H1 (cell line): Measurements from ENCODE around the gene GAB3. TPM values are rescaled to one million over a fixed set of nuclear protein-coding genes. Genes with fewer than 3 reads are reported as not detected.

Experiments
- CTCF ChIA-PET: fragments of 300-600 bp; sonication (Branson Sonifier 250); formaldehyde crosslinking; loops from one replicate; lab custom pipeline; 2021; ENCODE audit not compliant: partially characterized antibody; lab: Charles Lee
- POLR2A ChIA-PET: fragments of 300-600 bp; sonication (Branson Sonifier 250); formaldehyde crosslinking; loops from one replicate; lab custom pipeline; 2021; ENCODE audit warnings: inconsistent platforms; ENCODE audit not compliant: partially characterized antibody; lab: Charles Lee
- DNase-seq, 2 experiments: peaks; one replicate each; pipeline versions ENCODE4 v3.0.0 to v3.0.0-alpha.2; 2010 to 2022; ENCODE audit warnings: low spot score in 2 of 2, low read depth in 1 of 2, mixed read lengths in 1 of 2
- FAIRE-seq: peaks from 2 replicates; lab custom pipeline; 2011; peaks lifted over from hg19 to GRCh38; lab: Jason Lieb, UNC
- H2AFZ ChIP-seq: 2 replicates; pipeline ENCODE4 v1.8.1; 2012; ENCODE audit warnings: low read length, inconsistent platforms
- H2AK5ac ChIP-seq: 2 replicates; pipeline ENCODE4 v1.6.1; 2013; ENCODE audit warnings: low read depth, low read length
- H2BK120ac ChIP-seq: replicated peaks from 2 replicates; pipeline ENCODE3; 2013; ENCODE audit warnings: low read depth, low read length, inconsistent platforms
- H2BK12ac ChIP-seq: 2 replicates; pipeline ENCODE4 v1.6.1; 2013; ENCODE audit warnings: low read depth, low read length
- H2BK15ac ChIP-seq: 2 replicates; pipeline ENCODE4 v1.6.1; 2013; ENCODE audit warnings: low read length
- H2BK20ac ChIP-seq: 2 replicates; pipeline ENCODE4 v1.6.1; 2013; ENCODE audit warnings: low read length
- H2BK5ac ChIP-seq: 2 replicates; pipeline ENCODE4 v1.6.1; 2013; ENCODE audit warnings: low read depth, low read length
- H3K14ac ChIP-seq: 2 replicates; pipeline ENCODE4 v1.6.1; 2013; ENCODE audit warnings: inconsistent platforms; ENCODE audit not compliant: insufficient read length
- H3K18ac ChIP-seq: 2 replicates; pipeline ENCODE4 v1.6.1; 2013; ENCODE audit warnings: low read length; ENCODE audit errors: extremely low read depth
- H3K23ac ChIP-seq: 2 replicates; pipeline ENCODE4 v1.6.1; 2013; ENCODE audit warnings: inconsistent platforms; ENCODE audit not compliant: insufficient read length
- H3K23me2 ChIP-seq: 2 replicates; pipeline ENCODE4 v1.6.1; 2013; ENCODE audit warnings: low read depth, low read length
- H3K27ac ChIP-seq: 2 replicates; pipeline ENCODE4 v1.6.1; 2011; ENCODE audit warnings: low read depth, low read length, inconsistent platforms
- H3K27me3 ChIP-seq, 4 experiments: replicated peaks in 1 of 4; 1 replicate in 1 of 4; 2 replicates in 3 of 4; pipeline versions ENCODE4 v1.6.1 to v1.8.1; 2011 to 2013; ENCODE audit warnings: low read length in 3 of 4, mild to moderate bottlenecking in 3 of 4, inconsistent platforms in 2 of 4, mixed read lengths in 2 of 4, moderate library complexity in 1 of 4; ENCODE audit not compliant: control insufficient read depth in 3 of 4, insufficient read depth in 3 of 4; ENCODE audit errors: extremely low read depth in 1 of 4
- H3K36me3 ChIP-seq, 4 experiments: 2 replicates each; pipeline versions ENCODE4 v1.6.1 to v1.8.1; 2011 to 2013; ENCODE audit warnings: mild to moderate bottlenecking in 4 of 4, low read length in 3 of 4, moderate library complexity in 2 of 4, control low read depth in 1 of 4, inconsistent platforms in 1 of 4; ENCODE audit not compliant: insufficient read depth in 4 of 4, control insufficient read depth in 2 of 4
- H3K4ac ChIP-seq: replicated peaks from 2 replicates; pipeline ENCODE3; 2013; ENCODE audit warnings: low read length, low read depth, mixed read lengths, inconsistent platforms; ENCODE audit not compliant: insufficient read length
- H3K4me1 ChIP-seq, 4 experiments: replicated peaks in 1 of 4; 1 replicate in 1 of 4; 2 replicates in 3 of 4; pipeline versions ENCODE4 v1.6.1 to v1.8.1; 2011 to 2013; ENCODE audit warnings: low read length in 3 of 4, inconsistent platforms in 2 of 4, mixed read lengths in 1 of 4; ENCODE audit not compliant: insufficient read depth in 4 of 4, control insufficient read depth in 3 of 4
- H3K4me2 ChIP-seq, 2 experiments: 2 replicates each; pipeline versions ENCODE4 v1.6.1 to v1.8.1; 2011 to 2013; ENCODE audit warnings: low read depth in 2 of 2, low read length in 2 of 2, control low read depth in 1 of 2, inconsistent platforms in 1 of 2, mild to moderate bottlenecking in 1 of 2; ENCODE audit not compliant: insufficient read depth in 1 of 2
- H3K4me3 ChIP-seq, 4 experiments: fragments of 200-600, 300-600 bp in 1 of 4; sonication (generic), shearing (Covaris generic), sonication (Bioruptor Twin) in 1 of 4; 2 replicates each; pipeline versions ENCODE4 v1.5.1 to v1.8.1; 2011 to 2016; ENCODE audit warnings: low read length in 4 of 4, low read depth in 3 of 4, control low read depth in 2 of 4, inconsistent platforms in 2 of 4, mild to moderate bottlenecking in 2 of 4, mixed read lengths in 1 of 4, moderate library complexity in 1 of 4; ENCODE audit not compliant: insufficient read depth in 2 of 4; ENCODE audit errors: extremely low read depth in 1 of 4
- H3K56ac ChIP-seq: replicated peaks from 2 replicates; pipeline ENCODE3; 2013; ENCODE audit warnings: low read depth, mild to moderate bottlenecking, mixed read lengths, low read length, inconsistent platforms; ENCODE audit not compliant: insufficient read length
- H3K79me1 ChIP-seq: 2 replicates; pipeline ENCODE4 v1.6.1; 2013; ENCODE audit warnings: low read depth, low read length, control low read depth
- H3K79me2 ChIP-seq, 2 experiments: 2 replicates each; pipeline versions ENCODE4 v1.6.1 to v1.8.1; 2012 to 2013; ENCODE audit warnings: low read length in 2 of 2, mild to moderate bottlenecking in 2 of 2, inconsistent platforms in 1 of 2; ENCODE audit not compliant: insufficient read depth in 2 of 2, control insufficient read depth in 1 of 2
- H3K9ac ChIP-seq, 4 experiments: replicated peaks in 1 of 4; 1 replicate in 1 of 4; 2 replicates in 3 of 4; pipeline versions ENCODE4 v1.6.1 to v1.8.1; 2011 to 2013; ENCODE audit warnings: low read depth in 3 of 4, low read length in 3 of 4, control low read depth in 2 of 4, mild to moderate bottlenecking in 2 of 4, moderate library complexity in 2 of 4, inconsistent platforms in 1 of 4; ENCODE audit errors: extremely low read depth in 1 of 4
- H3K9me3 ChIP-seq, 2 experiments: 2 replicates each; pipeline versions ENCODE4 v1.6.1 to v1.8.1; 2012 to 2013; ENCODE audit warnings: mild to moderate bottlenecking in 2 of 2, moderate library complexity in 2 of 2, control low read depth in 1 of 2, inconsistent platforms in 1 of 2, low read depth in 1 of 2, low read length in 1 of 2, mixed read lengths in 1 of 2; ENCODE audit not compliant: insufficient read depth in 2 of 2
- H4K20me1 ChIP-seq, 2 experiments: replicated peaks in 1 of 2; 2 replicates each; pipeline versions ENCODE3 to v1.8.1; 2011 to 2013; ENCODE audit warnings: inconsistent platforms in 2 of 2, low read length in 2 of 2, mild to moderate bottlenecking in 1 of 2; ENCODE audit not compliant: insufficient read depth in 2 of 2, control insufficient read depth in 1 of 2
- H4K5ac ChIP-seq: 2 replicates; pipeline ENCODE4 v1.6.1; 2013; ENCODE audit warnings: low read length, low read depth, mixed read lengths, inconsistent platforms; ENCODE audit not compliant: insufficient read length
- H4K8ac ChIP-seq: 2 replicates; pipeline ENCODE4 v1.8.0; 2013; ENCODE audit warnings: mild to moderate bottlenecking, moderate library complexity, low read length, inconsistent platforms; ENCODE audit not compliant: insufficient read depth; ENCODE audit errors: extremely low read depth
- H4K91ac ChIP-seq: replicated peaks from 2 replicates; pipeline ENCODE3; 2013; ENCODE audit warnings: low read length, mixed read lengths, inconsistent platforms; ENCODE audit not compliant: insufficient read length
- ASH2L ChIP-seq: fragments of 200-600, 300-600 bp; sonication (generic); IDR thresholded peaks from one replicate; pipeline ENCODE4 v1.7.1; 2017; ENCODE audit warnings: low read length
- BACH1 ChIP-seq: IDR thresholded peaks from 2 replicates; pipeline ENCODE4 v1.6.1; 2012; ENCODE audit warnings: low read length, improper control_type of control experiment
- CBX5 ChIP-seq: fragments of 300-800, 300-1000 bp; sonication (generic); IDR thresholded peaks from 2 replicates; pipeline ENCODE4 v1.7.1; 2016; ENCODE audit warnings: antibody characterized with exemption, low read length, low read depth
- CHD2 ChIP-seq: IDR thresholded peaks from 2 replicates; pipeline ENCODE4 v1.6.1; 2012; ENCODE audit warnings: low read length, improper control_type of control experiment
- KDM4A ChIP-seq: IDR thresholded peaks from one replicate; pipeline ENCODE4 v1.7.1; 2012; ENCODE audit warnings: low read depth, mild to moderate bottlenecking, moderate library complexity, low read length, inconsistent platforms; ENCODE audit not compliant: severe bottlenecking
- KDM5A ChIP-seq: fragments of 200-600 bp; IDR thresholded peaks from 2 replicates; pipeline ENCODE4 v1.7.1; 2012; ENCODE audit warnings: mild to moderate bottlenecking, low read length, inconsistent platforms, mixed read lengths
- NANOG ChIP-seq: IDR thresholded peaks from 2 replicates; pipeline ENCODE4 v1.6.1; 2011; ENCODE audit warnings: low read length, low read depth, mild to moderate bottlenecking, inconsistent platforms; ENCODE audit not compliant: insufficient read depth, poor library complexity, severe bottlenecking
- RAD21 ChIP-seq, 2 experiments: IDR thresholded peaks in 1 of 2; conservative IDR thresholded peaks in 1 of 2; 2 replicates each; pipeline ENCODE4 v1.6.1; 2011; ENCODE audit warnings: low read depth in 2 of 2, low read length in 2 of 2, improper control_type of control experiment in 1 of 2, inconsistent platforms in 1 of 2, mild to moderate bottlenecking in 1 of 2, moderate library complexity in 1 of 2
- SUZ12 ChIP-seq: fragments of 200-600 bp; sonication (generic); IDR thresholded peaks from 2 replicates; pipeline ENCODE4 v1.6.1; 2012; ENCODE audit warnings: mild to moderate bottlenecking, inconsistent platforms, low read length, moderate library complexity, mixed read lengths
- TCF12 ChIP-seq: IDR thresholded peaks from 2 replicates; pipeline ENCODE4 v1.6.1; 2011; ENCODE audit warnings: low read depth, mild to moderate bottlenecking, low read length
- whole genome bisulfite sequencing, 2 experiments: shearing (Covaris generic) in 1 of 2; methylation state at CpG; one replicate each; pipeline versions ENCODE4 v1.1.6 to v1.1.7; 2013 to 2015; ENCODE audit warnings: low lambda C conversion rate in 2 of 2, mixed read lengths in 2 of 2, inconsistent platforms in 1 of 2, low coverage in 1 of 2, missing lambda C conversion rate in 1 of 2; ENCODE audit not compliant: insufficient replicate concordance in 2 of 2, insufficient coverage in 1 of 2, insufficient read length in 1 of 2; ENCODE audit errors: extremely low coverage in 1 of 2, missing lambda C conversion rate in 1 of 2; 5-methylcytosine and 5-hydroxymethylcytosine counted together
- polyA plus RNA-seq, 7 experiments: library from polyadenylated mRNA; depleted of rRNA in 3 of 7; stranded (reverse) in 5 of 7; unstranded in 2 of 7; fragments of >200 nt in 5 of 7; fragments of 200-250 nt in 2 of 7; gene quantifications; 1 replicate in 5 of 7; 2 replicates in 1 of 7; 4 replicates in 1 of 7; pipeline versions ENCODE4 v1.2.1 to v1.2.3, GENCODE V29; 2011 to 2013; ENCODE audit warnings: missing spikeins in 2 of 7, mixed read lengths in 2 of 7
- total RNA-seq: library from RNA; stranded (reverse); fragmentation: NEBNext Ultra II Directional; extraction: Animal tissue kit (Norgen Biotek cat#: 25700); gene quantifications from 2 replicates; pipeline ENCODE4 v1.2.1, GENCODE V29; 2021
- TF ChIP-seq, protein P1 (sequence below): IDR thresholded peaks from 2 replicates; pipeline ENCODE4 v1.6.1; 2011; ENCODE audit warnings: low read depth, mild to moderate bottlenecking, low read length; ENCODE audit not compliant: insufficient read depth

The GAB3 gene
- total and polyA plus RNA-seq, 2 of the 8 experiments (the other 6 are each of a cell fraction or from before 2014, with no cell fraction given), result 0.48 to 1.2 TPM

GRCh38 chrX:154739952-154740465 is 10.9 kb downstream of the GAB3 start:
- no peak overlapping the region for H2BK15ac ChIP-seq
- no peaks in the 10 kb centered on the region for H4K20me1 ChIP-seq
- no peak overlapping the region for H3K14ac ChIP-seq
- H3K27me3 ChIP-seq, result no peaks in the 10 kb centered on the region
- no peak overlapping the region for H2AK5ac ChIP-seq
- H3K36me3 ChIP-seq, result no peaks in the 10 kb centered on the region
- POLR2A ChIA-PET, result no interaction called here
- no peaks in the 10 kb centered on the region for H3K23me2 ChIP-seq
- no peak overlapping the region for H3K27ac ChIP-seq
- no peaks in the 10 kb centered on the region for H3K79me1 ChIP-seq
- H3K23ac ChIP-seq, result no peak overlapping the region
- H4K8ac ChIP-seq, result no peak overlapping the region
- H3K56ac ChIP-seq, result no peak overlapping the region
- H2BK120ac ChIP-seq, result no peak overlapping the region
- no peak overlapping the region for H4K91ac ChIP-seq
- WGBS, 2 experiments, result 95% methylated on average over 2 of the region's 2 CpGs; no CpG with 5 or more reads in 1 of the 2 experiments
- no peaks in the 10 kb centered on the region for H3K79me2 ChIP-seq
- DNase-seq (no peak), FAIRE-seq (no peak)
- no peak overlapping the region for H3K18ac ChIP-seq
- H2AFZ ChIP-seq, result no peak overlapping the region
- no peak overlapping the region for H2BK20ac ChIP-seq
- CTCF ChIA-PET, result interaction anchor here (0.8 kb wide), 1 partner anchor 9 kb away, joined by 3 read pairs; no protein-coding TSS in a partner anchor
- H2BK5ac ChIP-seq, result no peak overlapping the region
- H2BK12ac ChIP-seq, result no peak overlapping the region
- H3K9me3 ChIP-seq, result no peaks in the 10 kb centered on the region
- H3K4me2 ChIP-seq, result no peak overlapping the region
- H3K4me3 ChIP-seq, result no peak overlapping the region
- no peaks in the 10 kb centered on the region for H3K4me1 ChIP-seq
- no peak overlapping the region for H3K9ac ChIP-seq
- no peak overlapping the region for H3K4ac ChIP-seq
- H4K5ac ChIP-seq, result no peak overlapping the region
- TF ChIP-seq KDM5A (no peak), KDM4A (no peak), ASH2L (no peak), CHD2 (no peak), SUZ12 (no peak), TCF12 (no peak), CBX5 (no peak), RAD21 (IDR thresholded peaks at IDR 0.05 in 1 of 2, conservative IDR thresholded peaks at IDR 0.05 in 1 of 2; ENCODE audit: low read depth in 2 of 2, low read length in 2 of 2) (no peak), NANOG (no peak), BACH1 (no peak)
- TF ChIP-seq, protein P1, sequence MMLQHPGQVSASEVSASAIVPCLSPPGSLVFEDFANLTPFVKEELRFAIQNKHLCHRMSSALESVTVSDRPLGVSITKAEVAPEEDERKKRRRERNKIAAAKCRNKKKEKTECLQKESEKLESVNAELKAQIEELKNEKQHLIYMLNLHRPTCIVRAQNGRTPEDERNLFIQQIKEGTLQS, result no peak
